SK-N-SH (cell line): Measurements from ENCODE around the gene RBM10.

Source experiments
- CHD2 ChIP-seq: fragments of 150-350 bp; IDR thresholded peaks from 2 replicates; pipeline ENCODE4 v1.6.1; 2018; ENCODE audit warnings: low read length; ENCODE audit not compliant: partially characterized antibody
- EP300 ChIP-seq, 2 experiments: IDR thresholded peaks; 2 replicates each; pipeline versions ENCODE4 v1.4.0 to v1.6.1; 2012; ENCODE audit warnings: borderline replicate concordance in 1 of 2, low read depth in 1 of 2, low read length in 1 of 2
- FOXJ3 ChIP-seq: sonication (generic); formaldehyde crosslinking; IDR thresholded peaks from 2 replicates; pipeline ENCODE4 v1.5.1; 2020; ENCODE audit warnings: mild to moderate bottlenecking, missing genetic modification reagents
- MAX ChIP-seq: IDR thresholded peaks from 2 replicates; pipeline ENCODE4 v1.4.0; 2012; ENCODE audit warnings: low read depth
- NRF1 ChIP-seq: IDR thresholded peaks from 2 replicates; pipeline ENCODE4 v1.6.1; 2012; ENCODE audit warnings: low read depth, mild to moderate bottlenecking, low read length
- SIN3A ChIP-seq: IDR thresholded peaks from 2 replicates; pipeline ENCODE4 v1.6.1; 2012; ENCODE audit warnings: low read depth, mild to moderate bottlenecking, low read length, moderate library complexity, borderline replicate concordance
- SMC3 ChIP-seq: IDR thresholded peaks from 2 replicates; pipeline ENCODE4 v1.6.1; 2012; ENCODE audit warnings: low read depth, low read length, improper control_type of control experiment
- TCF12 ChIP-seq: IDR thresholded peaks from 2 replicates; pipeline ENCODE4 v1.4.0; 2012
- TF ChIP-seq, protein P1 (sequence below): fragments of 200-600 bp; sonication (generic); IDR thresholded peaks from 2 replicates; pipeline ENCODE4 v1.6.1; 2017; ENCODE audit warnings: antibody characterized with exemption, mild to moderate bottlenecking, moderate library complexity

DNA sequence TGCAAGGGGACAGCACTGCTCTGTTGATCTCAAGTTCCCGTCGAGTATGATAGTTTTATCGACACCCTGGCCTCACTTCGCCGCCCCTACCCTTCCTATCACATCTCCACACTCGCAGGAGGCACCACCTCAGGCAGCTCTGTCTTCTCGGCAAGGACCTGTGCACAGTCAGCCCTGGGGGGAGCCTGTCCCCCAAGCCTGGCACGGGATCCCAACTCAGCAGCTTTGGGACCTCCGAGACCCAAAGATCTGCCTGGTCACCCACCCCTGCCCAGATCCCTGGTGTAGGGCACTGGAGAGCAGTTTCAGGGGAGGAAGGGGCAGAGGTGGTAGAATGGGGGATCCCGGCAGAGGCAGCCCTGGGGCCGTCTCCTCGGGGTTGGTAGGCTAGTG is 30.6 kb downstream of the RBM10 start:
- TF ChIP-seq, protein P1, sequence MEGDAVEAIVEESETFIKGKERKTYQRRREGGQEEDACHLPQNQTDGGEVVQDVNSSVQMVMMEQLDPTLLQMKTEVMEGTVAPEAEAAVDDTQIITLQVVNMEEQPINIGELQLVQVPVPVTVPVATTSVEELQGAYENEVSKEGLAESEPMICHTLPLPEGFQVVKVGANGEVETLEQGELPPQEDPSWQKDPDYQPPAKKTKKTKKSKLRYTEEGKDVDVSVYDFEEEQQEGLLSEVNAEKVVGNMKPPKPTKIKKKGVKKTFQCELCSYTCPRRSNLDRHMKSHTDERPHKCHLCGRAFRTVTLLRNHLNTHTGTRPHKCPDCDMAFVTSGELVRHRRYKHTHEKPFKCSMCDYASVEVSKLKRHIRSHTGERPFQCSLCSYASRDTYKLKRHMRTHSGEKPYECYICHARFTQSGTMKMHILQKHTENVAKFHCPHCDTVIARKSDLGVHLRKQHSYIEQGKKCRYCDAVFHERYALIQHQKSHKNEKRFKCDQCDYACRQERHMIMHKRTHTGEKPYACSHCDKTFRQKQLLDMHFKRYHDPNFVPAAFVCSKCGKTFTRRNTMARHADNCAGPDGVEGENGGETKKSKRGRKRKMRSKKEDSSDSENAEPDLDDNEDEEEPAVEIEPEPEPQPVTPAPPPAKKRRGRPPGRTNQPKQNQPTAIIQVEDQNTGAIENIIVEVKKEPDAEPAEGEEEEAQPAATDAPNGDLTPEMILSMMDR = no peak
- TF ChIP-seq MAX (no peak), SMC3 (no peak), TCF12 (no peak), NRF1 (no peak), FOXJ3 (CRISPR knock-in tag) (no peak), EP300 (IDR thresholded peaks at IDR 0.05; ENCODE audit: borderline replicate concordance in 1 of 2, low read depth in 1 of 2, low read length in 1 of 2) (no peak), SIN3A (no peak), CHD2 (no peak)
